Measurements from ENCODE around the gene SOD3.

GRCh38 chr4:24783506-24783905 is 11.9 kb upstream of the SOD3 start:
- no peak for TF ChIP-seq REST (tag by site-specific recombination; IDR thresholded peaks at IDR 0.05)
- TF ChIP-seq ZNF274 (IDR thresholded peaks at IDR 0.05; ENCODE audit: low read length) = no peak
- no peak for TF ChIP-seq ZNF274 (tag by site-specific recombination; IDR thresholded peaks at IDR 0.05; ENCODE audit: borderline replicate concordance)
- no peak for TF ChIP-seq CTCF (tag by site-specific recombination; IDR thresholded peaks at IDR 0.05)
- TF ChIP-seq ZNF76 (tag by site-specific recombination; IDR thresholded peaks at IDR 0.05; ENCODE audit: borderline replicate concordance, low read depth) = no peak
- TF ChIP-seq ZNF223 (tag by site-specific recombination; IDR thresholded peaks at IDR 0.05) = no peak

Data from HEK293 (cell line).